GM04504 (cell line): ENCODE measurements around the gene OSBPL10.
"Not testable (repeated sequence)": the region's sequence is repeated elsewhere in the genome, so short reads cannot be mapped to it uniquely, and the experiment has no call there.

Experiments
- DNase-seq: peaks from one replicate; pipeline ENCODE4 v3.0.0-alpha.2; 2012; ENCODE audit warnings: low read depth

Gene OSBPL10

GRCh38 chr3:31981206-31982181 lies at the start of gene OSBPL10, which contains the start of gene ZNF860:
OSBPL10 (minus strand) TSS chr3:31981262; CDS start chr3:31981179, 83 bp downstream.
ZNF860 (plus strand) TSS chr3:31981750; CDS start chr3:31989080, 7,330 bp downstream.
- DNase-seq: peak; percentile 53

GRCh38 chr3:32026593-32026992 lies 45.5 kb upstream of the OSBPL10 start:
- DNase-seq: no peak

GRCh38 chr3:32022947-32023346 lies 41.9 kb upstream of the OSBPL10 start:
- DNase-seq: no peak

- DNase-seq: no peak
Measured at GRCh38 chr3:32021748-32022147, 40.7 kb upstream of the OSBPL10 start.

- DNase-seq: no peak
Measured at GRCh38 chr3:32021155-32021554, 40.1 kb upstream of the OSBPL10 start.

GRCh38 chr3:32018757-32019564 lies 37.9 kb upstream of the OSBPL10 start:
- DNase-seq: peak; percentile 10

GRCh38 chr3:32017286-32017685 lies 36.2 kb upstream of the OSBPL10 start:
- no peak for DNase-seq

- DNase-seq: not testable (repeated sequence)
Measured at GRCh38 chr3:32015638-32016037, 34.6 kb upstream of the OSBPL10 start.

- not testable (repeated sequence) for DNase-seq
Measured at GRCh38 chr3:32010699-32011098, 29.6 kb upstream of the OSBPL10 start.

- no peak for DNase-seq
Measured at GRCh38 chr3:32009957-32010356, 28.9 kb upstream of the OSBPL10 start.

- no peak for DNase-seq
Measured at GRCh38 chr3:32009101-32009500, 28.0 kb upstream of the OSBPL10 start.

- no peak for DNase-seq
Measured at GRCh38 chr3:32004113-32004765, 23.2 kb upstream of the OSBPL10 start.

- no peak for DNase-seq
Measured at GRCh38 chr3:32003380-32003779, 22.3 kb upstream of the OSBPL10 start.

GRCh38 chr3:32002561-32003368 lies 21.7 kb upstream of the OSBPL10 start:
- no peak for DNase-seq

- DNase-seq: no peak
Measured at GRCh38 chr3:32000877-32001276, 19.8 kb upstream of the OSBPL10 start.

GRCh38 chr3:31999907-32000439 lies 18.9 kb upstream of the OSBPL10 start:
- DNase-seq: no peak

- no peak for DNase-seq
Measured at GRCh38 chr3:31997500-31997899, 16.4 kb upstream of the OSBPL10 start.

GRCh38 chr3:31996195-31996594 lies 15.1 kb upstream of the OSBPL10 start:
- DNase-seq: no peak

- DNase-seq: not testable (repeated sequence)
Measured at GRCh38 chr3:31995026-31995425, 14.0 kb upstream of the OSBPL10 start.

GRCh38 chr3:31993843-31994242 lies 12.8 kb upstream of the OSBPL10 start:
- DNase-seq: no peak

- DNase-seq: not testable (repeated sequence)
Measured at GRCh38 chr3:31992995-31993394, 11.9 kb upstream of the OSBPL10 start.
